B cell (primary cell): Measurements from ENCODE around the gene PLN. TPM values are rescaled to one million over a fixed set of nuclear protein-coding genes. Genes with fewer than 3 reads are reported as not detected.

Experiments used
- ATAC-seq: fragments of 200-7000 bp; cut with Tn5 transposase; one replicate; pipeline ENCODE4 v1.10.0; 2021; ENCODE audit warnings: low read depth, mild to moderate bottlenecking, moderate number of reproducible peaks, moderate library complexity
- CTCF ChIA-PET: fragments of 350-600 bp; sonication (Branson Sonifier 250); formaldehyde crosslinking; loops from one replicate; lab custom pipeline; 2021; ENCODE audit warnings: antibody characterized with exemption, inconsistent platforms; lab: Charles Lee
- POLR2A ChIA-PET: fragments of 350-600 bp; sonication (Branson Sonifier 250); formaldehyde crosslinking; loops from one replicate; lab custom pipeline; 2021; ENCODE audit warnings: antibody characterized with exemption; lab: Charles Lee
- DNase-seq: peaks from one replicate; pipeline ENCODE4 v3.0.0; 2013
- H2AFZ ChIP-seq: 2 replicates; pipeline ENCODE4 v1.6.1; 2012; ENCODE audit warnings: mild to moderate bottlenecking, low read depth, low read length; ENCODE audit not compliant: insufficient read depth, poor library complexity, severe bottlenecking
- H3K27ac ChIP-seq, 2 donors: 1 replicate in 1 of 2; 2 replicates in 1 of 2; pipeline ENCODE4 v1.5.1; 2012 to 2013; ENCODE audit warnings: low read length in 2 of 2, mild to moderate bottlenecking in 2 of 2, moderate library complexity in 1 of 2
- H3K27me3 ChIP-seq, 4 experiments: fragments of 200-600 bp in 1 of 4; sonication (generic) in 1 of 4; replicated peaks in 1 of 4; 1 replicate in 2 of 4; 2 replicates in 2 of 4; pipeline versions ENCODE4 v1.6.1 to v1.7.0; 2013 to 2016; ENCODE audit warnings: low read length in 3 of 4, mild to moderate bottlenecking in 2 of 4, mixed read lengths in 1 of 4, moderate library complexity in 1 of 4; ENCODE audit not compliant: insufficient read depth in 4 of 4, control insufficient read depth in 3 of 4; ENCODE audit errors: control extremely low read depth in 1 of 4
- H3K36me3 ChIP-seq, 2 experiments: replicated peaks in 1 of 2; 1 replicate in 1 of 2; 2 replicates in 1 of 2; pipeline versions ENCODE4 v1.6.1 to v1.7.1; 2013; ENCODE audit warnings: low read length in 1 of 2; ENCODE audit not compliant: insufficient read depth in 2 of 2, control insufficient read depth in 1 of 2; ENCODE audit errors: control extremely low read depth in 1 of 2, extremely low read depth in 1 of 2
- H3K4me1 ChIP-seq, 2 donors: fragments of 200-600 bp in 1 of 2; sonication (generic) in 1 of 2; 1 replicate in 1 of 2; 2 replicates in 1 of 2; pipeline versions ENCODE4 v1.5.1 to v1.6.1; 2013 to 2017; ENCODE audit warnings: low read length in 2 of 2; ENCODE audit not compliant: control insufficient read depth in 2 of 2, insufficient read depth in 2 of 2
- H3K4me2 ChIP-seq: replicated peaks from 2 replicates; pipeline ENCODE3; 2012; ENCODE audit warnings: mild to moderate bottlenecking, low read depth, low read length; ENCODE audit not compliant: poor library complexity, severe bottlenecking
- H3K4me3 ChIP-seq, 5 experiments: fragments of 200-600 bp in 1 of 5; sonication (generic) in 1 of 5; 1 replicate in 3 of 5; 2 replicates in 2 of 5; pipeline versions ENCODE4 v1.5.1 to v1.7.0; 2011 to 2016; ENCODE audit warnings: low read length in 4 of 5, mild to moderate bottlenecking in 4 of 5, low read depth in 2 of 5, control low read depth in 1 of 5, moderate library complexity in 1 of 5; ENCODE audit not compliant: insufficient read depth in 1 of 5; ENCODE audit errors: control extremely low read depth in 1 of 5, extremely low read depth in 1 of 5
- H3K79me2 ChIP-seq: fragments of 200-600 bp; sonication (generic); one replicate; pipeline ENCODE4 v1.6.0; 2016; ENCODE audit warnings: low read length; ENCODE audit not compliant: control insufficient read depth, insufficient read depth
- H3K9ac ChIP-seq: fragments of 200-600 bp; sonication (generic); 2 replicates; pipeline ENCODE4 v1.6.1; 2017; ENCODE audit warnings: mild to moderate bottlenecking, low read length, moderate library complexity
- H3K9me3 ChIP-seq, 3 donors: one replicate each; pipeline versions ENCODE4 v1.6.1 to v1.7.1; 2013; ENCODE audit warnings: low read length in 2 of 3; ENCODE audit not compliant: control insufficient read depth in 2 of 3, insufficient read depth in 1 of 3; ENCODE audit errors: control extremely low read depth in 1 of 3
- H4K20me1 ChIP-seq: 2 replicates; pipeline ENCODE4 v1.6.0; 2012; ENCODE audit warnings: mild to moderate bottlenecking, low read length; ENCODE audit not compliant: insufficient read depth, control insufficient read depth, poor library complexity, severe bottlenecking
- H3K27ac Mint-ChIP-seq: one replicate; pipeline ENCODE4 v1.8.0; 2021; ENCODE audit warnings: mixed read lengths
- H3K27me3 Mint-ChIP-seq: one replicate; pipeline ENCODE4 v1.8.0; 2021; ENCODE audit warnings: mixed read lengths
- H3K4me1 Mint-ChIP-seq: one replicate; pipeline ENCODE4 v1.8.0; 2021; ENCODE audit warnings: mixed read lengths
- H3K4me3 Mint-ChIP-seq: one replicate; pipeline ENCODE4 v1.8.0; 2021; ENCODE audit warnings: mixed read lengths
- H3K9me3 Mint-ChIP-seq: one replicate; pipeline ENCODE4 v1.8.0; 2022; ENCODE audit warnings: mixed read lengths; ENCODE audit not compliant: insufficient read depth
- EZH2 ChIP-seq: IDR thresholded peaks from 2 replicates; pipeline ENCODE4 v1.6.1; 2012; ENCODE audit warnings: borderline replicate concordance, low read depth, mild to moderate bottlenecking, moderate library complexity, low read length; ENCODE audit not compliant: insufficient read depth, poor library complexity, severe bottlenecking
- WGBS: methylation state at CpG from one replicate; pipeline ENCODE4 v1.1.5; 2013; ENCODE audit warnings: missing lambda C conversion rate; ENCODE audit not compliant: insufficient coverage; 5-methylcytosine and 5-hydroxymethylcytosine counted together
- intact Hi-C: fragments of 100-400 bp; cut with micrococcal nuclease; formaldehyde crosslinking; loops from one replicate; pipeline ENCODE4 v1.10.0; 2022
- polyA plus RNA-seq: library from polyadenylated mRNA; depleted of rRNA; stranded (reverse); fragments of >200 nt; gene quantifications from 2 replicates; pipeline ENCODE4 v1.2.3, GENCODE V29; 2012
- total RNA-seq, 2 donors: library from RNA; stranded (reverse); fragments of 120-200 nt in 1 of 2; gene quantifications; 1 replicate in 1 of 2; 2 replicates in 1 of 2; pipeline versions ENCODE4 v1.2.3 to v1.2.4, GENCODE V29; 2013 to 2022
- TF ChIP-seq, protein P1 (sequence below): fragments of 200-600 bp; IDR thresholded peaks from one replicate; pipeline ENCODE4 v1.8.0; 2022; ENCODE audit warnings: antibody characterized with exemption, mild to moderate bottlenecking

PLN gene
- total and polyA plus RNA-seq, 2 donors (not counting 1 experiment from before 2014, with no cell fraction given) = not detected

DNA sequence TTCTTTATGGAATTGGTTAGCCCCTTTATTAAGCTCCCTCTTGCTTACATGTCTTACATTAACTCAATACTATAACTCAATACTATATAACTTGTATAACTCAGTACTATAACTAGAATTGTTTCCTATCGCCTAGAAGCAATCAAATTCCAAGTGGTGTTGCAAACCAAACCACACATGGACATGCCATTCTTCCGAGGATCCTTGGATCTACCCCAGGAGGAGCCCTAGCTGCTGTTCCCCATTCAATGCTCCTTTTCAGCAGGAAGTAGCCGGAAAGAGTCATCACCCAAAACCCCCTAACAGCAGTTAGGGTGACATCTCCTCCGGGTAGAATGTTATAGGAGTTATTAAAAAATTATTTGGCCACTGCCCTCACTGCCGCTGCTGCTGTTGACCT lies 40.5 kb downstream of the PLN start:
- no peak overlapping the region for H3K4me3 Mint-ChIP-seq
- no peaks in the 10 kb centered on the region for H3K27me3 Mint-ChIP-seq
- H3K9ac ChIP-seq = no peak overlapping the region
- ATAC-seq (no peak), DNase-seq (no peak)
- POLR2A ChIA-PET = no interaction called here
- H2AFZ ChIP-seq = no peak overlapping the region
- H3K4me1 Mint-ChIP-seq = peaks cover 5% of the 10 kb centered on the region
- peaks cover 11% of the 10 kb centered on the region for H3K79me2 ChIP-seq
- H3K27me3 ChIP-seq = no peaks in the 10 kb centered on the region
- peaks cover 1 to 5% of the 10 kb centered on the region in 2 experiments for H3K36me3 ChIP-seq
- H3K4me1 ChIP-seq = no peaks in the 10 kb centered on the region
- TF ChIP-seq EZH2 = no peak
- TF ChIP-seq, protein P1, sequence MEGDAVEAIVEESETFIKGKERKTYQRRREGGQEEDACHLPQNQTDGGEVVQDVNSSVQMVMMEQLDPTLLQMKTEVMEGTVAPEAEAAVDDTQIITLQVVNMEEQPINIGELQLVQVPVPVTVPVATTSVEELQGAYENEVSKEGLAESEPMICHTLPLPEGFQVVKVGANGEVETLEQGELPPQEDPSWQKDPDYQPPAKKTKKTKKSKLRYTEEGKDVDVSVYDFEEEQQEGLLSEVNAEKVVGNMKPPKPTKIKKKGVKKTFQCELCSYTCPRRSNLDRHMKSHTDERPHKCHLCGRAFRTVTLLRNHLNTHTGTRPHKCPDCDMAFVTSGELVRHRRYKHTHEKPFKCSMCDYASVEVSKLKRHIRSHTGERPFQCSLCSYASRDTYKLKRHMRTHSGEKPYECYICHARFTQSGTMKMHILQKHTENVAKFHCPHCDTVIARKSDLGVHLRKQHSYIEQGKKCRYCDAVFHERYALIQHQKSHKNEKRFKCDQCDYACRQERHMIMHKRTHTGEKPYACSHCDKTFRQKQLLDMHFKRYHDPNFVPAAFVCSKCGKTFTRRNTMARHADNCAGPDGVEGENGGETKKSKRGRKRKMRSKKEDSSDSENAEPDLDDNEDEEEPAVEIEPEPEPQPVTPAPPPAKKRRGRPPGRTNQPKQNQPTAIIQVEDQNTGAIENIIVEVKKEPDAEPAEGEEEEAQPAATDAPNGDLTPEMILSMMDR = no peak
- 100% methylated on average over 1 of the region's 5 CpGs for WGBS
- CTCF ChIA-PET = no interaction called here
- no peaks in the 10 kb centered on the region for H3K9me3 Mint-ChIP-seq
- no peak overlapping the region for H3K27ac Mint-ChIP-seq
- H3K4me2 ChIP-seq = no peak overlapping the region
- no peak overlapping the region for H3K27ac ChIP-seq
- intact Hi-C loops = no loop called here
- H3K9me3 ChIP-seq = no peaks in the 10 kb centered on the region
- no peak overlapping the region for H3K4me3 ChIP-seq
- H4K20me1 ChIP-seq = no peaks in the 10 kb centered on the region

DNA sequence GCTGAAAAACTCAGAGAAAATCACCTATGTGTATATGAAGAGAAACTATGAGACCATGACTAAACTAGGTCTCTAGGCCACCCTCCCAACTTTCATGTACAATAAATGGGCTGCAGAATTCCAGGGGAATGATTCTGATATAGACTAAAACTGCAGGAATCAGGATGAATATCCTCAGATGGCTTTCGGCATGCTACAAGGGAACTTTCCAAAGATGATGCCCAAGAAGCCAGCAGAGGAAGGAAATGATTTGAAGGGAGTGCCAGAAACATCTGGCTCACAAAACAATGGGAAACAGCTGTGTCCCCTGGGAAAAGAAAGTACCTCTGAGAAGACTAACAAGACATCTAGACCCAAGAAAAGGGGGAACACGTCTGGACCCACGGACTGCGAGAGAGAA lies 41.1 kb downstream of the PLN start:
- intact Hi-C loops = no loop called here
- H3K4me1 ChIP-seq = no peaks in the 10 kb centered on the region
- H3K27ac Mint-ChIP-seq = no peak overlapping the region
- TF ChIP-seq EZH2 = no peak
- TF ChIP-seq, protein P1 = no peak
- no peaks in the 10 kb centered on the region for H3K27me3 Mint-ChIP-seq
- H3K27me3 ChIP-seq = no peaks in the 10 kb centered on the region
- H3K9me3 Mint-ChIP-seq = no peaks in the 10 kb centered on the region
- CTCF ChIA-PET = no interaction called here
- no peaks in the 10 kb centered on the region for H3K9me3 ChIP-seq
- no peaks in the 10 kb centered on the region for H4K20me1 ChIP-seq
- H3K27ac ChIP-seq = no peak overlapping the region
- no peak for DNase-seq
- H3K4me1 Mint-ChIP-seq = peaks cover 5% of the 10 kb centered on the region
- peaks cover 15% of the 10 kb centered on the region for H3K79me2 ChIP-seq
- peaks cover 1 to 5% of the 10 kb centered on the region in 2 experiments for H3K36me3 ChIP-seq
- no peak overlapping the region for H2AFZ ChIP-seq
- H3K4me2 ChIP-seq = no peak overlapping the region
- H3K4me3 Mint-ChIP-seq = no peak overlapping the region
- H3K4me3 ChIP-seq = no peak overlapping the region
- ATAC-seq = no peak
- POLR2A ChIA-PET = no interaction called here
- H3K9ac ChIP-seq = no peak overlapping the region
- 92% methylated on average over 1 of the region's 4 CpGs for WGBS
